GM12873 (cell line): ENCODE measurements around the gene DEFB129.

Experiments used
- CTCF ChIP-seq: IDR thresholded peaks from 2 replicates; pipeline ENCODE4 v1.5.1; 2012; ENCODE audit warnings: low read depth, mild to moderate bottlenecking, moderate library complexity, low read length, control low read depth; ENCODE audit not compliant: insufficient read depth; ENCODE audit errors: missing control alignments

The DEFB129 gene

DNA sequence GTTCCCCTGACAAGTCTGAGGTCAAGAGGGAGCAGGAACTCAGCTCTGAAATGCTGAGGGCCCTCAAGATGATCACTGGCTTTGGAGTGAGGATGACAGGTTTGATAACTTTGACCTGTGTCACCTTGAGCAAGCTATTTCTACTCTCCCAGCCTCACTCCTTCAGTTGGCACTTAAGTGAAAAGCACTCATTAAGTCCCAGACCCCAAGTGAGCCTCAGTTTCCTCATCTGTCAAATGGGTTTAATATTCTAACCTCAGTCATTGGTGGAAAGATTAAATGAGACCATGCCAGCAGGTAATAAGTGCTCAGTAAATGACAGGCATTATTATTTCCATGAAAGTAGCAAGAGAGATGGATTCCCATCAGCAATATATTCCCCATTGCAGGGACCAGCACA lies 44.5 kb downstream of the DEFB129 start:
- TF ChIP-seq CTCF = no peak

DNA sequence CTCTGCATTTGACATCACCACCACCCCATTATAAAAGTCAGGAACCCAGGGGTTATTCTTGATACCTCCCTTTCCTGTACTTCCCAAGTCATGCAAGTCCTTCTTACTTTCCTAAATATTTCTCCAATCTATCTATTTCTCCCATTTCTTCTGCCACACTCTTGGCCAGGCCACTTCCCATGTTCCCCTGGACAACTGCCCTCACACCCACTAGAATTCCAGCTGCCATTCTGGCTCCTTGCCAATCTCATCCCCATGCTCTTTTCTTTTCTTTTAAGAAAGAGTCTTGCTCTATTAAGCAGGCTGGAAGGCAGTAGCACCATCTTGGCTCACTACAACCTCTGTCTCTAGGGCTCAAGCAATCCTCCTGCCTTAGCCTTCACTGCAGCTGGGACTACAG lies 45.7 kb downstream of the DEFB129 start:
- no peak for TF ChIP-seq CTCF

- no peak for TF ChIP-seq CTCF
Measured at GRCh38 chr20:273884-274283, 46.8 kb downstream of the DEFB129 start.

DNA sequence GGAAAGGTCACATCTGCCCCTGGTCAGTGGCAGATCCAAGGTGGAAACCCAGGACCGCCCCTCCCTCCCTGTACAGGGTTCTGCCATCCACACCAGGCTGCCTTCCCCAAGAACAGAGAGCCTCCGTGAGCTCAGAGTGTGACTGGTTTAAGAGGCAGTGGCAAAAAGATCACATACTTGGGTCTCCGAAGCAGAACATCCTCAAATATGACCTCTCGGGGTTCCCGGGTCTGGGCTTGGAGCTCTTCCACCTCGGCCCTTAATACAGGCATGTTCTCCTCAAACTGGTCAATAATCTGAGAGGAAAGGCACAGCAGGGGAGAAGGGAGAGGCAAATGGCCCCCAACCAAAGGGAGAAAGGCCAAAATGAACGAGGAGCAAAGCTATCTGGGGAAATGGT lies 48.7 kb downstream of the DEFB129 start:
- no peak for TF ChIP-seq CTCF

DNA sequence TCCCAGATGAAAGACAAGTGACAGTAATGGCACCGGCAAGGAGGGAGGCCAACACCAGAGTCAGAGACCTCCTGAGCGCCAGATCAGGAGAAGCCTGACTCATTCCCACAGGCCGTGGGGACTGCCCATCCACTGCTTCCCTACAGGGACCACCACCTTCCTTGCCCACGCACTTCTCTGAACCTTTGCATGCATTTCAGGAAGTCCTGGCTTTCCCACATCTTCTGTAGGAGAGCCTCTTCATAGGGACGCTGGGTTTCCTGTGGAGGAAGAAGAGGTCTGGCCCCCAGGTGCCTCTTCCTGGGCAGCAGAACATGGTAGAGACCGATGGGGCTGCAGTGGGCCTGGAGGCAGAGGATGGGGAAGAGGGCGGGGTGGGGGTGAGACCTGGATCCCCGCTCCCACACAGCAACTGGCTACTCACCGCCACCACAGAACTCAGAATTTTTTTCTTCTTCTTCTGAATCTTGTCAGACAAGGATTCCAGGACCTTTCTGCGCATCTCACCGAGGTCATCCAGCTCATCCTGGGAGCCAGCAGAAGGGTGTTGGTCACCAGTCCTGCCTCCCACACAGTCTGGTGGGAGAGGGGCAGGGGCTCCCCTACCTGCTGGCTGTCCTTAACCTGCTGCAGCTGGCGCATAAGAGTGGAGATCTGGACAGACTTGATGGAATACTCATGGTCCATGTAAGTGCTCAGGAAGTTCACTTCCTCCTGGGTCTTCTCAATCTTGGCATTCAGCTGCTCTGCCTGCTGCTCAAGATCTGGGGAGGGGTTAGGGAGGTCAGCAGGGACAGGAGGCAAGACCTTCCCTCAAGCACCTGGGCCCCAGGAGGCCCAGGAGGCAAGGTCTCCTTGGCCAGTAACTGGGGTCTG lies 49.8 kb downstream of the DEFB129 start:
- no peak for TF ChIP-seq CTCF

DNA sequence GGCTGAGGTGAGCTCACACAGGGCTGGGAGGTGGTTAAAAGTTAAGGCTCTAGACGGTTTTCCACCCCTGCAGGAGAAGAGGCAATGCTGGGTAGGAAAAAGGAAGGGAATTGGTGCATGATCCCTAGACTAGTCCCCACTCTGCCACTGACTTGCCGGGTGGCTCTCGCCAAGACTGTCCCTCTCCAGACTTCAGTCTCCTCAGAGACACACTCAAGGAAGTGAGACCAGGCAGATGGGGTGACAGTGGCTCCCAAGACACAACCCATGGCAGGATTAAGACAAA lies 50.4 kb downstream of the DEFB129 start:
- TF ChIP-seq CTCF = no peak

DNA sequence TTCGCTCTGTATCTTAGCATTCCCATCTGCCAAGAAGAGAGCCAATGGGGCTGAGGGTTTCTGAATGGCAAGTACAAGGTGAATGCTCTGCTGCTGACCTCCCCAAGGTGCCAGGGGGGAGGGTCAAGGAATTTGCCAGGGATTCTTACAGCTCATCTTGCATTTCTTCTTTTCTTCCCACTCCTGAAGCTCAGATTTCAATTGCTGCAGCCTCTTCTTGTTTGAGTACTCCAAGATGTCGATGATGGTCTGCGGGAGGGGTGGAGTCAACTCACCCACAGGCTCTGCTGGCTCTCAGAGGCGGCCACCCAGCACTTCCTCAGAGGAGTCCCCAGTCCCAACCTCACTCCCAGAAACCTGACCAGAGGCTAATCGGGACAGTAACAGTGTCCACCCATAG lies 51.1 kb downstream of the DEFB129 start:
- no peak for TF ChIP-seq CTCF
